ENCODE data around the gene ROBO1.

GRCh38 chr3:78712270-78712669 lies 1055.5 kb downstream of the ROBO1 start:
- TF ChIP-seq CTCF (IDR thresholded peaks at IDR 0.05; ENCODE audit: insufficient read depth, low read depth, low read length) (no peak), EZH2 (IDR thresholded peaks at IDR 0.05; ENCODE audit: insufficient read depth, low read length) (no peak)
